IMR-90 (cell line): ENCODE results near the gene GNA14. TPM values are rescaled to one million over a fixed set of nuclear protein-coding genes. Genes with fewer than 3 reads are reported as not detected.

ENCODE experiments used
- ATAC-seq: fragments of 200-7000 bp; cut with Tn5 transposase; 2 replicates; pipeline ENCODE4 v1.9.1; 2020; ENCODE audit warnings: low read depth, mild to moderate bottlenecking, moderate library complexity
- BruUV-seq: library from RNA; stranded (reverse); fragments of 400-500 nt; replicated peaks from 2 replicates; lab custom pipeline; 2021; lab: Mats Ljungman, UMichigan
- CTCF ChIA-PET: fragments of 300-600 bp; formaldehyde crosslinking; extraction: SDS; loops from one replicate; lab custom pipeline; 2021; ENCODE audit warnings: antibody characterized with exemption; lab: Yijun Ruan, JAX
- POLR2A ChIA-PET: fragments of 300-600 bp; sonication (Branson Sonifier 250); formaldehyde crosslinking; loops from one replicate; lab custom pipeline; 2022; ENCODE audit warnings: antibody characterized with exemption; ENCODE audit not compliant: unreplicated experiment; lab: Charles Lee
- DNase-seq: peaks from one replicate; pipeline ENCODE4 v3.0.0; 2013
- H2AFZ ChIP-seq: replicated peaks from 2 replicates; pipeline ENCODE3; 2013; ENCODE audit warnings: low read length, mild to moderate bottlenecking; ENCODE audit not compliant: poor library complexity
- H2AK5ac ChIP-seq: 2 replicates; pipeline ENCODE4 v1.6.1; 2013; ENCODE audit warnings: low read depth, low read length, inconsistent platforms
- H2AK9ac ChIP-seq: replicated peaks from 2 replicates; pipeline ENCODE3; 2013; ENCODE audit warnings: mild to moderate bottlenecking, low read depth, low read length, moderate library complexity; ENCODE audit not compliant: poor library complexity
- H2BK120ac ChIP-seq: 2 replicates; pipeline ENCODE4 v1.6.1; 2013; ENCODE audit warnings: low read depth, low read length, inconsistent platforms
- H2BK15ac ChIP-seq: 3 replicates; pipeline ENCODE4 v1.6.1; 2013; ENCODE audit warnings: low read depth, low read length, inconsistent platforms
- H2BK20ac ChIP-seq: 2 replicates; pipeline ENCODE4 v1.6.1; 2013; ENCODE audit warnings: low read depth, mild to moderate bottlenecking, inconsistent platforms, low read length, moderate library complexity
- H2BK5ac ChIP-seq: 2 replicates; pipeline ENCODE4 v1.6.1; 2013; ENCODE audit warnings: mild to moderate bottlenecking, low read depth, low read length, inconsistent platforms; ENCODE audit not compliant: poor library complexity, severe bottlenecking
- H3K14ac ChIP-seq: replicated peaks from 2 replicates; pipeline ENCODE4 v1.6.1; 2013; ENCODE audit warnings: low read depth, low read length, inconsistent platforms
- H3K18ac ChIP-seq: 2 replicates; pipeline ENCODE4 v1.6.1; 2013; ENCODE audit warnings: low read depth, low read length, control low read depth
- H3K23ac ChIP-seq: 2 replicates; pipeline ENCODE4 v1.6.1; 2013; ENCODE audit warnings: low read depth, low read length, inconsistent platforms
- H3K27ac ChIP-seq: 2 replicates; pipeline ENCODE4 v1.5.1; 2013; ENCODE audit warnings: mild to moderate bottlenecking, control low read depth, low read length; ENCODE audit not compliant: insufficient read depth
- H3K27me3 ChIP-seq: 2 replicates; pipeline ENCODE4 v1.6.1; 2013; ENCODE audit warnings: low read length; ENCODE audit not compliant: control insufficient read depth, insufficient read depth
- H3K36me3 ChIP-seq: 2 replicates; pipeline ENCODE4 v1.6.1; 2013; ENCODE audit warnings: low read length, mixed read lengths; ENCODE audit not compliant: control insufficient read depth, insufficient read depth
- H3K4ac ChIP-seq: 2 replicates; pipeline ENCODE4 v1.6.1; 2013; ENCODE audit warnings: low read depth, low read length, inconsistent platforms
- H3K4me1 ChIP-seq: 2 replicates; pipeline ENCODE4 v1.6.1; 2013; ENCODE audit warnings: low read length, mixed read lengths; ENCODE audit not compliant: control insufficient read depth, insufficient read depth
- H3K4me2 ChIP-seq: 2 replicates; pipeline ENCODE4 v1.6.1; 2013; ENCODE audit warnings: low read depth, mild to moderate bottlenecking, control low read depth, low read length, moderate library complexity
- H3K4me3 ChIP-seq: 2 replicates; pipeline ENCODE4 v1.5.1; 2013; ENCODE audit warnings: low read depth, mild to moderate bottlenecking, control low read depth, low read length, moderate library complexity; ENCODE audit not compliant: insufficient read depth
- H3K56ac ChIP-seq: 2 replicates; pipeline ENCODE4 v1.6.1; 2013; ENCODE audit warnings: low read length, inconsistent platforms; ENCODE audit not compliant: insufficient read depth; ENCODE audit errors: extremely low read depth
- H3K79me1 ChIP-seq, 2 experiments: 2 replicates each; pipeline ENCODE4 v1.6.1; 2013; ENCODE audit warnings: low read length in 2 of 2, inconsistent platforms in 1 of 2, low read depth in 1 of 2
- H3K9ac ChIP-seq: 2 replicates; pipeline ENCODE4 v1.6.1; 2013; ENCODE audit warnings: low read depth, low read length, control low read depth
- H3K9me1 ChIP-seq: 2 replicates; pipeline ENCODE4 v1.6.1; 2013; ENCODE audit warnings: low read length, inconsistent platforms; ENCODE audit not compliant: insufficient read depth
- H3K9me3 ChIP-seq: 2 replicates; pipeline ENCODE4 v1.6.1; 2013; ENCODE audit warnings: low read length; ENCODE audit not compliant: control insufficient read depth, insufficient read depth
- H4K20me1 ChIP-seq: 2 replicates; pipeline ENCODE4 v1.6.1; 2013; ENCODE audit warnings: low read length, inconsistent platforms; ENCODE audit not compliant: insufficient read depth
- H4K5ac ChIP-seq: 2 replicates; pipeline ENCODE4 v1.6.1; 2013; ENCODE audit warnings: mild to moderate bottlenecking, low read depth, low read length, control low read depth
- H4K8ac ChIP-seq, 2 experiments: 2 replicates each; pipeline ENCODE4 v1.6.1; 2013; ENCODE audit warnings: low read depth in 2 of 2, low read length in 2 of 2, control low read depth in 1 of 2, inconsistent platforms in 1 of 2
- H4K91ac ChIP-seq: 2 replicates; pipeline ENCODE4 v1.6.1; 2013; ENCODE audit warnings: low read depth, low read length, inconsistent platforms; ENCODE audit not compliant: insufficient read depth
- BHLHE40 ChIP-seq: fragments of 150-350 bp; IDR thresholded peaks from 2 replicates; pipeline ENCODE4 v1.6.1; 2016; ENCODE audit warnings: mild to moderate bottlenecking, low read depth, low read length
- CEBPB ChIP-seq: IDR thresholded peaks from 2 replicates; pipeline ENCODE4 v1.6.1; 2012; ENCODE audit warnings: low read depth, low read length, improper control_type of control experiment
- FOS ChIP-seq: fragments of 150-350 bp; IDR thresholded peaks from 2 replicates; pipeline ENCODE4 v1.6.1; 2016; ENCODE audit warnings: low read depth, low read length
- MAFK ChIP-seq: IDR thresholded peaks from 2 replicates; pipeline ENCODE4 v1.6.1; 2012; ENCODE audit warnings: low read depth, low read length, improper control_type of control experiment
- MAZ ChIP-seq: IDR thresholded peaks from 2 replicates; pipeline ENCODE4 v1.6.1; 2012; ENCODE audit warnings: low read depth, mild to moderate bottlenecking, low read length, improper control_type of control experiment, moderate library complexity, borderline replicate concordance
- MXI1 ChIP-seq: IDR thresholded peaks from 2 replicates; pipeline ENCODE4 v1.6.1; 2012; ENCODE audit warnings: low read depth, mild to moderate bottlenecking, low read length, moderate library complexity, borderline replicate concordance
- NFE2L2 ChIP-seq: fragments of 150-350 bp; IDR thresholded peaks from 2 replicates; pipeline ENCODE4 v1.6.1; 2016; ENCODE audit warnings: low read depth, mild to moderate bottlenecking, low read length
- POLR2A ChIP-seq: IDR thresholded peaks from 2 replicates; pipeline ENCODE4 v1.6.1; 2012; ENCODE audit warnings: mild to moderate bottlenecking, low read depth, low read length
- RAD21 ChIP-seq: IDR thresholded peaks from 2 replicates; pipeline ENCODE4 v1.6.1; 2012; ENCODE audit warnings: low read length, improper control_type of control experiment
- RCOR1 ChIP-seq: IDR thresholded peaks from 2 replicates; pipeline ENCODE4 v1.6.1; 2012; ENCODE audit warnings: mild to moderate bottlenecking, low read length, improper control_type of control experiment; ENCODE audit not compliant: insufficient replicate concordance
- RFX5 ChIP-seq: IDR thresholded peaks from 2 replicates; pipeline ENCODE4 v1.8.0; 2012; ENCODE audit warnings: low read depth, mild to moderate bottlenecking, low read length, moderate library complexity
- SMC3 ChIP-seq: fragments of 150-350 bp; IDR thresholded peaks from 2 replicates; pipeline ENCODE4 v1.6.1; 2016; ENCODE audit warnings: low read depth, mild to moderate bottlenecking, antibody characterized with exemption, low read length, moderate library complexity
- WGBS, 2 experiments: methylation state at CpG; one replicate each; pipeline versions ENCODE4 v1.1.5 to v1.1.7; 2013; ENCODE audit warnings: missing lambda C conversion rate in 2 of 2; ENCODE audit not compliant: insufficient read length in 1 of 2; ENCODE audit errors: extremely low coverage in 2 of 2; 5-methylcytosine and 5-hydroxymethylcytosine counted together
- dilution Hi-C: fragments of 300-500 bp; cut with HindIII; formaldehyde crosslinking; loops from one replicate; pipeline ENCODE4 v1.14.3; 2018; ENCODE audit warnings: low sequenced_read_pairs; ENCODE audit not compliant: unreplicated experiment
- in situ Hi-C: fragments of 300-500 bp; cut with MboI; formaldehyde crosslinking; loops from 3 replicates; pipeline ENCODE4 v1.14.3; 2019; ENCODE audit warnings: low sequenced_read_pairs, inconsistent platforms, mixed read lengths
- intact Hi-C: fragments of 100-400 bp; cut with micrococcal nuclease; formaldehyde crosslinking; loops from 2 replicates; pipeline ENCODE4 v1.10.0; 2022
- polyA plus RNA-seq, 3 experiments: library from polyadenylated mRNA; depleted of rRNA; stranded (reverse); fragments of >200 nt; gene quantifications; 2 replicates each; pipeline ENCODE4 v1.2.3, GENCODE V29; 2012; ENCODE audit warnings: low replicate concordance in 1 of 3
- total RNA-seq: library from RNA; depleted of rRNA; stranded (reverse); fragments of >200 nt; gene quantifications from 2 replicates; pipeline ENCODE4 v1.2.3, GENCODE V29; 2012
- TF ChIP-seq, protein P1 (sequence below): fragments of 150-350 bp; IDR thresholded peaks from 2 replicates; pipeline ENCODE4 v1.6.1; 2016; ENCODE audit warnings: low read depth, mild to moderate bottlenecking, low read length, moderate library complexity, borderline replicate concordance

GNA14 gene
- total and polyA plus RNA-seq, 2 of the 4 experiments (the other 2 are of a cell fraction): under 0.01 to 0.03 TPM

DNA sequence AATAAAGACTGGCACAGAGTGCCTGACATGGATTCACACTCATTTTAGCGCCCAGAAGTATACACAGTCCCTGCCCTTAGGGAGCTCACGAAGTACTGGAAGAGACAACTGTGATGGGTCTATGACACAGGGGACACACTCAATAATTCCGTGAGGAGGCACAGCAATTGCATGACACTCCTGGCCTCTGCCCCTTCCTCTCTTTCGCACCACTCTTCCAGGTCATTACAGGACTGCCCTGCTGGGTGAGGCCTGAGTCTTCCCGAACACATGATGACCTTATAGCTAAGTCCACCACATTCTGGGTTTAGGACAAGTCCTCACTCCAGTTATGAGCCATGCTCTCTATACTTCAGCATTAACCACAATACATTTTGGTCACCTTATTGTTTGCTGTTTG is 134.7 kb downstream of the GNA14 start:
- WGBS, 2 experiments: 39% methylated on average over 3 of the region's 5 CpGs; no CpG with 5 or more reads in 1 of the 2 experiments

More for the DNA sequence above, 134.7 kb downstream of the GNA14 start:
- Histone ChIP-seq H3K56ac (no peak overlapping the region), H3K23ac (no peak overlapping the region), H3K9ac (no peak overlapping the region), H3K79me1 (no peaks in the 10 kb centered on the region), H2BK20ac (no peak overlapping the region), H4K91ac (no peak overlapping the region), H2AFZ (no peak overlapping the region), H3K18ac (no peak overlapping the region), H3K4ac (no peak overlapping the region), H3K27ac (no peak overlapping the region), H2BK120ac (no peak overlapping the region), H2BK15ac (no peak overlapping the region), H3K9me1 (no peaks in the 10 kb centered on the region), H3K4me3 (no peak overlapping the region), H3K9me3 (no peaks in the 10 kb centered on the region), H3K4me2 (no peak overlapping the region), H2AK5ac (no peak overlapping the region), H4K8ac (no peak overlapping the region), H3K27me3 (no peaks in the 10 kb centered on the region), H4K5ac (no peak overlapping the region), H3K4me1 (no peaks in the 10 kb centered on the region), H3K14ac (no peak overlapping the region), H2AK9ac (no peak overlapping the region), H4K20me1 (no peaks in the 10 kb centered on the region), H2BK5ac (no peak overlapping the region), H3K36me3 (no peaks in the 10 kb centered on the region)
- dilution Hi-C loops (no loop called here), in situ Hi-C loops (no loop called here), intact Hi-C loops (no loop called here)
- ATAC-seq (no peak), DNase-seq (no peak)
- BruUV-seq: no TSS peak
- TF ChIP-seq CEBPB: no peak
- no peak for TF ChIP-seq NFE2L2
- TF ChIP-seq MAFK: no peak
- TF ChIP-seq RFX5: no peak
- no peak for TF ChIP-seq MAZ
- TF ChIP-seq, protein P1, sequence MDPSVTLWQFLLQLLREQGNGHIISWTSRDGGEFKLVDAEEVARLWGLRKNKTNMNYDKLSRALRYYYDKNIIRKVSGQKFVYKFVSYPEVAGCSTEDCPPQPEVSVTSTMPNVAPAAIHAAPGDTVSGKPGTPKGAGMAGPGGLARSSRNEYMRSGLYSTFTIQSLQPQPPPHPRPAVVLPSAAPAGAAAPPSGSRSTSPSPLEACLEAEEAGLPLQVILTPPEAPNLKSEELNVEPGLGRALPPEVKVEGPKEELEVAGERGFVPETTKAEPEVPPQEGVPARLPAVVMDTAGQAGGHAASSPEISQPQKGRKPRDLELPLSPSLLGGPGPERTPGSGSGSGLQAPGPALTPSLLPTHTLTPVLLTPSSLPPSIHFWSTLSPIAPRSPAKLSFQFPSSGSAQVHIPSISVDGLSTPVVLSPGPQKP: no peak
- no peak for TF ChIP-seq SMC3
- TF ChIP-seq BHLHE40: no peak
- no peak for TF ChIP-seq RCOR1
- TF ChIP-seq POLR2A: no peak
- TF ChIP-seq MXI1: no peak
- TF ChIP-seq RAD21: no peak
- no peak for TF ChIP-seq FOS
- ChIA-PET CTCF (interaction anchor here (0.5 kb wide), 1 partner anchor 113 kb away, joined by 4 read pairs; no protein-coding TSS in a partner anchor), POLR2A (no interaction called here)
